HG02763 (cell line): ENCODE measurements around the gene COBL.

ENCODE experiments used
- ATAC-seq: cut with Tn5 transposase; IDR thresholded peaks from one replicate; pipeline ENCODE4 v1.9.1; 2021; ENCODE audit warnings: mild to moderate bottlenecking, moderate library complexity; ENCODE audit not compliant: unreplicated experiment

COBL gene, protein sequence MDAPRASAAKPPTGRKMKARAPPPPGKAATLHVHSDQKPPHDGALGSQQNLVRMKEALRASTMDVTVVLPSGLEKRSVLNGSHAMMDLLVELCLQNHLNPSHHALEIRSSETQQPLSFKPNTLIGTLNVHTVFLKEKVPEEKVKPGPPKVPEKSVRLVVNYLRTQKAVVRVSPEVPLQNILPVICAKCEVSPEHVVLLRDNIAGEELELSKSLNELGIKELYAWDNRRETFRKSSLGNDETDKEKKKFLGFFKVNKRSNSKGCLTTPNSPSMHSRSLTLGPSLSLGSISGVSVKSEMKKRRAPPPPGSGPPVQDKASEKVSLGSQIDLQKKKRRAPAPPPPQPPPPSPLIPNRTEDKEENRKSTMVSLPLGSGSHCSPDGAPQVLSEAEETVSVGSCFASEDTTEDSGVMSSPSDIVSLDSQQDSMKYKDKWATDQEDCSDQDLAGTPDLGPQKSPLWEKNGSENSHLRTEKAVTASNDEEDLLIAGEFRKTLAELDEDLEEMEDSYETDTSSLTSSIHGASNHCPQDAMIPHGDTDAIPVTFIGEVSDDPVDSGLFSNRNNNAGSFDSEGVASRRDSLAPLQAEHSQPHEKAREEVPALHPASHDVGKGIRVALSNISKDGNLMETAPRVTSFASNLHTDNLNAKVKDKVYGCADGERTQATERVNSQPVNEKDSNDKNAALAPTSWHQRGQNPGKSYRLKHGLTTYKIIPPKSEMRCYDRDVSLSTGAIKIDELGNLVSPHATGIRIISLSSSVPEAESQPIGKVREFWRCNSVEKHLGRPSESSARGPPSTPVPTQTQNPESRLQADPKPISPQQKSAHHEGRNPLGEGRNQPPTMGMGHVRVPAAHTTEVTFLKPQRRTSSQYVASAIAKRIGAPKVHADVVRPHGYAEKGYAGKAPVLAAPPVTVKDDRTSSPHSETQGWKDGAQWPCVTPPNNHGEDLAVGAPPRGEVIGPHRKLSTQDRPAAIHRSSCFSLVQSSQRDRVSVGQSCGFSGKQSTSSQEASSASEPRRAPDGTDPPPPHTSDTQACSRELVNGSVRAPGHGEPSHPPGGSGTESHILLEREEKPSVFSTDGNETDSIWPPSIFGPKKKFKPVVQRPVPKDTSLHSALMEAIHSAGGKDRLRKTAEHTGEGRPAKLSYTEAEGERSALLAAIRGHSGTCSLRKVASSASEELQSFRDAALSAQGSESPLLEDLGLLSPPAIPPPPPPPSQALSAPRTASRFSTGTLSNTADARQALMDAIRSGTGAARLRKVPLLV

DNA sequence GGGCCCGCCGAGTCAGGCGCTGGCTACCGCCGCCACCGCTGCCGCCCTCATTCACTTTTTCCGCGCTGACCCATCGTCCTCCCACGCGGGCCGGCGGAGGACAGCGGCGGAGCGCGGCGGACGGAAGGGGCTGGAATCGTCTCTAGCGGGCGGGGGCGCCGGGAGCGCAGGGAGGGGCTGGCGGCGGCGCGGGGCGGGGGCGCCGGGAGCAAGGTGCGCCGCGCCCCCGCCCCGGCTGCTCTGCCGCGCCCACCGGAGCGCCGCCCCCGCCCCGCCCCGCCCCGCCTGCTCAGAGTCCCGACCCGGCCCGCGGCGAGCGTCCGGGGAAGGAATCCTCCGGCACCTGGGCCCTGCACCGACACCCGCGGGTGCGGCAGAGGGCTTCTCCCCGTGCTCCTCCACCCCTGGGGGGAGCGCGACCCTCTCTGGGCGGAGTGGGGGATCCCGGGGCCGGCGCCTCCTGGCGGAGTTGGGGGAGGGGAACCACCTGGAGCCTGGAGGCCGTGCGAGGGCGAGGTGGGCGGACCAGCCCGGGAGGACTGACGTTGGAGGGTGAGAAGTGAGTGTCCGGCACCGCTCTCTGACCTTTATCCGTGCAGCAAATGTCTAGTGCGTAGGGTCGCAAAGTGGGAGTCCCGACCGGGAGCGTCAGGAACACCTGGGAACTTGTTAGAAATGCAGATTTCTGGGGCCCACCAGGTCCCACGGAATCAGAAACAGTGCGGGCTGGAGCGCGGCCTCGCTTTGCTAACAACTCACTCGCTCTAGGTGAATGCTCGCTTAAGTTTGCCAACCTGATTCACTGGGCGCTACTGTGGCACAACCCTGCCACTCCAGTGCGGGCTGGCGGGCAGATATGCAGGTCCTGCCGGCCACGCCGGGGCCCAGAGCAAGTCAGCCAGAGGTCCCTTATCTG, at the start of gene COBL:
COBL (minus strand) TSS at position 144 of the 916 bp plus-strand sequence. CDS start 176 bp downstream, outside the sequence.
- ATAC-seq: no peak

- ATAC-seq: no peak
Observed at GRCh38 chr7:51366172-51366728, 49.6 kb upstream of the COBL start.

DNA sequence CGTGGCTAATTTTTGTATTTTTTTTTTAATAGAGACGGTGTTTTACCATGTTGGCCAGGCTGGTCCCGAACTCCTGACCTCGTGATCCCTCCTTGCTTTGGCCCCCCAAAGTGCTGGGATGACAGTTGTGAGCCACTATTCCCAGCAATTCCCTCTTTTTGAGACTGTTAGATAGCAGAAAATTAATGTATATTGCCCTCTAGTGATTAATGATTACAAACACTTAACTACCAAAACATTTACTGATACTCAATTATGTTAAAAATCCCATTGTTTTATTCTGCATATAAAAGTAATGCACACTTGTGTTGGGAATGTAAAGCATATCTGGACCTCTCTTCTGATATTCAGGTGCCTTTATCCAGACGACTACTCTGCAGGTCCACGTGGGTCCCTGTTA, 41.2 kb upstream of the COBL start:
- no peak for ATAC-seq

- no peak for ATAC-seq
Observed at GRCh38 chr7:51356849-51357516, 40.4 kb upstream of the COBL start.

- no peak for ATAC-seq
Observed at GRCh38 chr7:51354897-51355296, 38.3 kb upstream of the COBL start.

DNA sequence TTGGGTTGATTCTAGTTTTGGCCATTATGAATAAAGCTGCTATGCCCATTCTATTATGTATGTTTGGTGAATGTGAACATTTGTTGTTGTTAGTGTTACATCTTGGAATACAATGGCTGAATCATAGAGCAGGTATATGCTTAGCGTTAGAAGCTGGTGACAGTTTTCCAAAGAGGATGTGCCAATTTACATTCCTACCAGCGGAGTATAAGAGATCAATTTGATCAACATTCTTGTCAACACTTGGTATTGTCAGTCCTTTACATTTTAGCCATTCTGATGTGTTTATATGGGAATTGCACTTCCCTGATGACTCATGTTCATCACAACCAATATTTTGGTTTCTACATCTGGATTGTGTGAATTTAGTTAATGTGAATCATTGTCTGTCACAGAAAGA, 37.8 kb upstream of the COBL start:
- ATAC-seq: no peak

DNA sequence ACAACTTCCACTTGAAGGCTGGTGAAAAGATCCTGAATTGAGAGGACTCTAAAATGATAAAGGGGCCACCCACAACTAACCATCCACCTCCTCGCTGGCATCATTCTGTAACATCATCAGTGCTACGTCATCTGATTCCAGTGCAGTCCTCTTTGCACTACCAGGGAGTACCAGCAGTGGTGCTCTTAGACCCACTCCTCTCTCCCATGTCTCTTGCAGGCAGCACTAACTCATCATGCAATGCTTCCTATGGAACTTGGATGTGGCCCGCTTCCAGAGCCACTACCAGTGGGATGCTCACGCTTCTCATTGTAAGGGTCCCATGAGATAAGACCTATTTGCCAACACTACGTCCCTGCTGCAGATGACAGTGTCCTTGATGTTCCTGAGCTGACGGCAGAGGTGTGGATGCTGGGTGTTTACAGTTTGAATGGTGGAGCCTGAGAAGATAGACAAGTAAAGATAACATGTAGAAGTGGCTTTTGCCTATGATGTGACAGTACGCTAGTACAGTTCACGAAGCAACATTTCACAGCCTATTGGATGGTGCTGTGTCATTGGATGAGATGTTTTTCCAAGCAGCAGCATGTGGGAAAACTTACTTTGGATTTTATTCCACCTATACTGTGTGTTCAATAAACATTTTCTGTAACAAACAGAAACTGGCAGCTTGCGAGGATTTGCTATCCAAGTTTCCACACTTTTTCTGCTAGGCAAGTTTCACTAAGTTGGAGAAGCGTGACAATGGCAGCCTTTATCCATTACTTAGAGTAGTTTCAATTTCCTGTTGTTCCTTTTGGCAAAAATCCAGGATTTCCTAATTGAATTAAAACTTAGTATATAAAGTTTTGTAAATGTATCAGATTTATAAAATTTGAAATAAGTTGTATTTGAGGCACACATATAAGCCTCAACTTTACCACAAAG, 35.8 kb upstream of the COBL start:
- ATAC-seq: no peak

DNA sequence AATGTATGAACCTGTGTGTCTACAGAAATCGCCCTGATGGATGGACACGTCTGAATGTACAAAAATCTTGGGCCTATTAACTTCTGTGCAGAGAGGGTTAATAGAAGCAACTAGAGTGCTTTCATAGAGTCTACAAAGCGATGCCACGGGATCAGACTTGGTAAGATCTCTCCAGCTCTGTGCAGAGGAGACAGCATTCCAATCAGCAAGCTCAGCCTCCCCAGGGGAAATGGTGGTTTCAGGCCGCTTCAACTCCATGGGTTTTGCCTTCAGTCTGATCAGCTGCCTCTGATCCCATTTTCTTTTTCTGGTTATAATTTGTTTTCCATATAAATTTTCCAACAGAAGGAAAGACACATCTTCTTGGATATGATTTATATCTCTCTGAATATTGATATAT, 35.1 kb upstream of the COBL start:
- no peak for ATAC-seq

- ATAC-seq: no peak
Observed at GRCh38 chr7:51350546-51350896, 33.9 kb upstream of the COBL start.

DNA sequence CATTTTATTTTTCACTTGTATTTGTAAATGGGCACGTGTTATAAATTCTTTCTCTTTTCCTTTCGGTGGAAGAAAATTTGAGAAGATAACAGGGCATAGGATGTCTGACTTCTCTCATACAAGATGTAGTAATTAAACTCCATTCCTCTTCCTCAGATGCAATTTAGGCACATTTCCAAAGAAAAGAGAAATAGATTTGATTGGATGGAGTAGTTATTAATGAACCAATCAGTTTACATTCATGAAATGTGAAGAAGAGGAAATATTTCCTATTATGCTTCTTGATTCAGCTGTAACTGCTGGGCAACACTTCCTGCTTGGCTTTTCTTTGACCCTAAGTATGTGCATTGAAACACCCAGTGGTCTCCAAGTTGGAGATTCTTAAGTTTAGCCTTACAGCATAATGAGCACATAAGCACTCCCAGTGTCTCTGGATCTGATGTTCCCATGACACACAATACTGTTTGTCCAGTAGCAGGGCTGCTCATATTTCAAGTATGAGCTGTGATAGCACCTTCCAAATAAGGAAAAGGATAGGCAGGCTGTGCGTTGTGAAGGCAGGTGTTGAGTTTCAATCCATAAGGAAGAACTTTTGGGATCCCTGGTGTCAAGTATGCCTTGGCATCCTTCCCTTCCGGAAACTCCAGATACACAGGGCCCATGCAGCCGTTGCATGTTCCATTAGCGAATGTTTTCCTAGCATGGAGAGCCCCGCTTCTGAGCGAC, 33.4 kb upstream of the COBL start:
- no peak for ATAC-seq

DNA sequence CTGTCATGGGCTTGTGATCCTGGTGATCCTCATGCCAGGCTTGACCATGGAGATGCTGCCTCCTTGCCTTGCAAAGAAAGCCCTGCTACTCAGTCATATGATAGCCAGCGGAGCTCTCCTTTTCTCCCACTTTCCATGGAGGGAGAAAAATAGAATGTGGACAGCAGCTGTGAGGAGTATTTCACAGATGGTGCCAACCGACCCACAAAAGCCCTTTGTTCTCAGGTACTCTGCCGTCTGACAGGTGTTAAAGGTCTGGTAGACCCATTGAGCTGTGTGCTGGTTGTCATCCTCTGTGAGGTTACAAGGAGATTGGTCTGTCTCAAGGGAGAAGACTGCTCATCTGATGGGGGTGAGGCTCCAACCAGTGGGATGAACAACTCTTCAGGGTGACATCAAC, 29.5 kb upstream of the COBL start:
- no peak for ATAC-seq

DNA sequence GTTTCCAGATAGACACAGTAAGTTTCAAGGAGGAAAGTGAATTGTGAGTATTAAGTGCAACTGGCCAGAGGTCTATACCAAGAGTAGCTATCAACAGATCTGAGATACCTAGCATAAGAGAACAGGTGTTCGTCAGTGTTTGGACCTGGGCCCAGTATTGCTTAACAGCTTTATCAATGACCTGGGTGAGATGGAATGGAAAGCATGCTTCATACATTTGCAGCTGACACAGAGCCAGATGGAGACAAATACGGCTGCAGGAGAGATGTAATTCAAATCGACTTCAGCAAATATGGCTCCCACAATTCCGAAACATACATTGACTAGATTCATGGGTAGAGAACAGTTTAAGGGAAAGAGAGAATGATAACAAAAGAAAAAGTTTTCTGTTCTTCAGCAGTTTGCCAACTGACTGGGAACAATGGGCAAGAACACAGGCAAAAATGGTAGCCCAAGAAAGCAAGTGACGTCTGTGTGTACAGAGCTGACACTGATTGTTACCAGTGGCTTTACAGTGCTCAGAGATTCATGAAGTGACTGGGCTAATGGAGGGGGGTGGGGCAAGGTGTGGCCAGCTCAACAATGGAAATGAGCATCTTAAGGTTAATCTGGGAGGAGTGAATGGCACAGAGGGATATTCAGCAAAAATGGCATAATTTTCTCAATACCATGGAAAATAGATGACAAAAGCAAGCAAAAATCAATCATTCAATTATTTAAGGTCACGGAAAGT, 28.0 kb upstream of the COBL start:
- ATAC-seq: no peak

DNA sequence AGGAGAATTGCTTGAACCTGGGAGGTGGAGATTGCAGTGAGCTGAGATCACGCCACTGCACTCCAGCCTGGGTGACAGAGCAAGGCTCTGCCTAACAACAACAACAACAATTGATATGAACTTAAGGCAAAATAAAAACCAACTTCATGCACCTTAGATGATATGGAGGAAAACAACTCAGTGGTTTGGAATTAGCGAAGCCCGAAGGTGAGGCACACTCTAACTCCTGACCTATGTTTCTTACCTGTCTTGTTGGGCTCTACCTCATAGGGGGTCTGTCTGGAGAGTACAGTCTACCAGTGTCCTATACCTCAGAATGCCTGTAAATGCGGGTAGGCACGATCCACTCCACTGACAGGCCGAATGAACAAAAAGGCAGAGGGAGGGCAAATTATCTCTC, 24.3 kb upstream of the COBL start:
- no peak for ATAC-seq

- no peak for ATAC-seq
Observed at GRCh38 chr7:51340029-51340838, 23.6 kb upstream of the COBL start.

- no peak for ATAC-seq
Observed at GRCh38 chr7:51335057-51335456, 18.4 kb upstream of the COBL start.

DNA sequence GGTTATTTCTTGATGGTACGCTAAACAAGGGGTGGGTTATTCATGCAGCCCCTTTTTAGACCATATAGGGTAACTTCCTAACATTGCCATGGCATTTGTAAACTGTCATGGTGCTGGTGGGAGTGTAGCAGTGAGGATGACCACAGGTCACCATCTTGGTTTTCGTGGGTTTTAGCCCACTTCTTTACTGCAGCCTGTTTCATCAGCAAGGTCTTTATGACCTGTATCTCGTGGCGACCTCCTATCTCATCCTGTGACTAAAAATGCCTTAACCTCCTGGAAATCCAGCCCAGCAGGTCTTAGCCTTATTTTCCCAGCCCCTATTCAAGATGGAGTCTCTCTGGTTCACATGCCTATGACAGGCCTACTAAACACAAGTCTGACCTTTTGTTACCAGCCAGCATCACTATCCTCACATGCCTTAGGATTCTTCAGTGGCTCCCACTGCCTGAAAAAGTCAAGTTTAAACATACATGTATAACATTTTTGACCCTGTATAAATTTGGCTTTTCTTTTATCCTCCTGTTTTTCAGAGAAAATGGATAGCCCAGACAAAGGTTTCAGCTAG, 13.2 kb upstream of the COBL start:
- no peak for ATAC-seq
